NCI-H2107 treated with DMSO at 0.1 percent for 48 hours (cell line): Measurements from ENCODE around the gene C12orf76.
A peak's percentile ranks its signal among the peaks of the same experiment; 100 is the strongest.
"Not testable (repeated sequence)": the region's sequence is repeated elsewhere in the genome, so short reads cannot be mapped to it uniquely, and the experiment has no call there.

Experiments
- DNase-seq: peaks from one replicate; lab custom pipeline; 2025; ENCODE audit not compliant: unreplicated experiment; lab: John Stamatoyannopoulos, UW

C12orf76 gene

DNA sequence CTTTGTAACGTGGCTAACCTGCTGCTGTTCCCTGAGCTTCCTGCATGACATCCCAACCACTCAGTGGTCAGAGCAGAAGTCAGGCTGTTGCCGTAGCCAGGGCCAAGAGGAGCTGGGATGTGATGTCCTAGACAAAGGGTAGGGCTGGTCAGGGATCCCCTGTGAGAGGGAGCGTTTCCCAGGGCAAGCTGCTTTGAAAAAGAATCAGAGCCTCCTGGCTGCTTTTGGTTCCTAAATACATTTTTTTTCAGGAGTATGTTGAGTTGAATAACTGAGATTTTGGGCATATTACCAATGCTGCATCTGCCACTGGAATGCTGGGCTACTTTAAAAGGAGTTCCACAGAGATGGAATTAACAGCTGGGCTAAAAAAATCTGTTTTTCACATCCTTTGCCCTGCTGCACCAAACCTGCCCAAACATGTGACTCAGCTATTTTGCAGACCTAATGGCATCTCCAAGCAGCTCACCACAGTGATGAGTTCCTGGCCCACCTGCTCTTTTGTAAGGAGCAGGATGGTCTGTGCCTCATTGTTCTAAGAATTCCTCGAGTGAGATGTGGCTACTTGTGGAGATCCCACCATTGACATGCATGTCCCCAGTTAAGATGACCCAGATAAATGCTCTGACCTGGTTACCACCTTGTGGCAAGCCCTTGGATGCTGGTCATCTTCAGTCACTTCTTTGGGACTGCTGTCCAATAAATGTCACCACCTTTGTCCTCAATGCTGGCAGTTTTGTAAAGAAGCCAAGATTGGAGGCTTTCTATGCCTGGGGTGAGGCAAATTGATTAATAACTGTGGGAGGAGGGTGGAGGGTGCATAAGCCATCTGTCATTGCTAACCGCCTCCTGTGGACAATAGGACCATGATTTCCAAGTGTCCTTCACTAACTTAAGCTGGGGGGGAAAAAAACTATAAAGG, 25.0 kb downstream of the C12orf76 start:
- no peak for DNase-seq

DNA sequence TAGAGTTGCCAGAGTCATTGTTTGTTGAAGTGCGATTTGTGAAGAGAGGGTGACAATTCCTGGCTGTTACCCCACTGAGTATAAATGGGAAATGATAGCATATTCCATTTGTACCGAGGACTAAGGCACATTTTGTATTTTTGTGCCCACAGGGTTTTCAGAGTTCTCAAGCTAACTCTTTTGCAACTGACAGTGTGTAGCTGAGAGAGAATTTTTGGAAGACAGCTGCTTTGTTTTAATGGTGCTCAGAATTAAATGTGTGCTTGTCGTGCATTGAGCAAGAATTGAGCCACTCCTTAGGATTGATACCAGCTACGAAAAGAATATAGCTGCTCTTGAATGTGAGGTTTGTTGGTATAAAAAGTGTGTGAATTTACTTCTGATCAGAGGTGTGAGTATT, 27.4 kb downstream of the C12orf76 start:
- no peak for DNase-seq

DNA sequence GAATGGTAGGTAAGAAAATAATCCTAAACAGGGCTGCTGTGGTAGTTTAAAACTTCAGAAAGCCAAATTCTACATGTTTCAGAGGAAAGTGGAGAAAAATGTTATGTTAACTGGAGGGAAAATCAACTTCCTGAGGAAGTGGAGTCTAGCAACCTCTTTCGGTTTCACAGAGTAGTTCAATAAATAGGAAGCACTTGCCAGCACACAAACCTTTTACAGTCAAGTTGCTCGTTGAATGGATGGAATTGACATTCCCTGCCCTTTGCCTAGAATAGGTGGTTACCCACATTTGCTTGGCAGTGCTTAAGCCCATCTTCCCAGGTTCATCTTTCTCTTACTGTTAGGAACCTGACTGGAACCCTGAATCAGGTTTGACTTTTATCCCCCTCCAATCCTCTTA, 33.2 kb downstream of the C12orf76 start:
- no peak for DNase-seq

DNA sequence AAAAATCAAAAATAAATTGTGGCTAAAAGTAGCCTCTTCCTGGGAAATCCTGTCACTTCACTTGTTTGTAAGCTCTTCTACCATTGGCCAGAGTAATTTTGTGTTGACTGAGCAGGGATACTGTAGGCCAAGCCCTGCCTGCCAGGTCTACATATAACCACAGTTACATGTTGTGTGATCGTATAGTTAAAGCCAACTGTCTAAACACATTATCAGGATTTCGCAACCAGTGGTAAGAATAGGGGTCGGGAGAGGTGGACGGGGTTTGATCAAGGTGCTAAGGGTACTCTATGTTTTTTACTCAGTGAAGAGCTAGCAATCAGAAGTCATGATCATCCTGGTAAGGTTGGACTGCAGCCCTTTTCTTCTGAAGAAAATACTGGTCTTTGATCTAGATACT, 35.7 kb downstream of the C12orf76 start:
- no peak for DNase-seq

DNA sequence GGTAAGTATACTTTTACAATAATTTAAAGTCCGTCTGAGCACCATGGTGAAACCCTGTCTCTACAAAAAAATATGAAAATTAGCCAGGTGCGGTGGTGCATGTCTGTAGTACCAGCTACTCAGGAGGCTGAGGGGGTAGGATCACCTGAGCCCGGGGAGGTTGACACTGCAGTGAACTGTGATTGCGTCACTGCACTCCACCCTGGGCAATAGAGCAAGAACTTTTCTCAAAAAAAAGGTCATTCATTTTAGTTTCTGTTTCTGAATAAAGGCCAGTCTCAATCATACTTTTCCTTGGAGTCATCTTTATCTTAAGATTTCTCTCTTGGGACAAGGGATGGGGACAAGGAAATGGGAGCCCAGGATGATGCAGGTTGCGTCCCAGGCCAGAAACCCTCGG, 36.2 kb downstream of the C12orf76 start:
- DNase-seq: peak; percentile 8

DNA sequence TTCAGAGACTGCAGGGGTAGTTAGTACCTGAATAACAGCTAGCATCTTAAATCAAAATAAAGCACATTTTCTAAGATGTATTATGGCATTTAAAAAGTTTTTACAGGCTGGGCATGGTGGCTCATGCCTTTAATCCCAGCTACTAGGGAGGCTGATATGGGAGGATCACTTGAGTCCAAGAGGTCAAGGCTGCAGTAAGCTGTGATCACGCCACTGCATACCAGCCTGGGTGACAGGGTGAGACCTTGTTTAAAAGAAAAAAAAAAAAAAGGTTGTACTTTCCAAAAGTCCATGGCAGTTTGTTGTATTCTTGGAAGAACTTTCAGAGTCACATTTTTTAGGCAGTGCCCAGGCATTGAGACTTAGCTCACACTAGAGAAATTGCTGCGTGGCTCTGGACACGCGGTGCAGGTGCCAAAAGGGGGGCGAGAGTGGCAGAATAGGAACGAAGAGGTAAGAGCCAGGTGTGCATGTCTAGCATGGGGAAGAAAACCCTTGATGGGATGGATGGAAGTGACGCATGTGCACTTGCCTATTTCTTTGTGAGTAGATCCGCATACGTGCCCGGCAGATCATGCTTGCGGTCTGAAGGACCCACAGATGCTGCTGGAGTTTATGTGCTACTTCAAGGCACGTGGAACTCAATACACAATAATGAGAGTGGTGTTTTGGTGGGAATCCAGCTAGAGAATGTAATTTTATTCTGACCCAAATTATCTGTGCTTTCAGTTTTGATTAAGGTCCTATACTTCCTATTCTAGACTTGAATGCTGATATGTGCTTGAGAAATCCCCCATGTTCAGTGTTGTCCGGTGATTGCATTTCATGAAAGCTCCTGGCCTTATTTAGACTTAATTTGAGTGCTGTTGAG, 37.2 kb downstream of the C12orf76 start:
- peak; percentile 61 for DNase-seq

DNA sequence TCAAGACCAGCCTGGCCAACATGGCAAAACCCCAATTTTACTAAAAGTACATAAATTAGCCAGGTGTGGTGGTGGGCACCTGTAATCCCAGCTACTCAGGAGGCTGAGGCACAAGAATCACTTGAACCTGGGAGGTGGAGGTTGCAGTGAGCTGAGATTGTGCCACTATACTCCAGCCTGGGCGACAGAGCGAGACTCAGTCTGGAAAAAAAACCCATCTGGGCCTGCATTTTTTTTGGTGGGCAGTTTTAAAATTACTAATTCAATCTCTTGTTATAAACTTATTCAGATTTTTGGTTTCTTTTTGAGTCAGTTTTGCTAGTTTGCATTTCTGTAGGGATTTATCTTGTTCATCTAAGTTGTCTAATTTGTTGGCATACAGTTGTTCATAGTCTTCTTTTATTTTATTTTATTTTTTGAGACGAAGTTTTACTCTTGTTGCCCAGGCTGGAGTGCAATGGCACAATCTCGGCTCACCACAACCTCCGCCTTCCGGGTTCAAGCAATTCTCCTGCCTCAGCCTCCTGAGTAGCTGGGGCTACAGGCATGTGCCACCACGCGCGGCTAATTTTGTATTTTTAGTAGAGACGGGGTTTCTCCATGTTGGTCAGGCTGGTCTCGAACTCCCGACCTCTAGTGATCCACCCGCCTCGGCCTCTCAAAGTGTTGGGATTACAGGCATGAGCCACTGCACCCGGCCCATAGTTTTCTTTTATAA, 39.5 kb downstream of the C12orf76 start:
- not testable (repeated sequence) for DNase-seq

DNA sequence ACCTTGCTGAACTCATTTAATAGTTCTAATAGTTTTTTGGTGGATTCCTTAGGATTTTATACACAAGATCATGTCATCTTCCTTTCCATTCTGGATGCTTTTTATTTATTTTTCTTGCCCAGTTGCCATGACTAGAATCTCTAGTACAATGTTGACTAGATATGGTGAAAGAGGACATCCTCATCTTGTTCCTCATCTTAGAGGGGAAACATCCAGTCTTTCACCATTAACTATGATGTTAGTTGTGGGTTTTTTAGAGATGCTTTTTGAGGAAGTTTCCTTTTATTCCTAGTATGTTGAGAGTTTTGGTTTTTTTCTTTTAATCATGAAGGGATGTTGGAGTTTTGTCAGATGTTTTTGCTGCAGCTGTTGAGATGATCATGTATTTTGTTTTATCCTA, 40.4 kb downstream of the C12orf76 start:
- DNase-seq: no peak

DNA sequence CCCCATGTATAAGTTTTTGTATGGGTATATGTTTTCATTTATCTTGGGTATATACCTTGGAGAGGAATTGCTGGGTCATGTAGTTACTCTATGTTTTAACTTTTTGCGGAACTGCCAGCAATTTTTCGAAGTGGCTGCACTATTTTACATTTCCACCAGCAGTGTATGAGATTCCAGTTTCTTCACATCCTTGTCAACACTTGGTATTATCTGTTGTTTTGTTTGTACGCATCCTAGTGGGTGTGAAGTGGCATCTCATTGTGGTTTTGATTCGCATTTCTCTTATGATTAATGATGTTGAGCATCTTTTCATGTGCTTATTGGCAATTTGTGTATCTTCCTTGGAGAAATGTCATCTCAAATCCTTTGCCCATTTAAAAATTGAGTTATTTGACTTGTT, 42.2 kb downstream of the C12orf76 start:
- DNase-seq: no peak

DNA sequence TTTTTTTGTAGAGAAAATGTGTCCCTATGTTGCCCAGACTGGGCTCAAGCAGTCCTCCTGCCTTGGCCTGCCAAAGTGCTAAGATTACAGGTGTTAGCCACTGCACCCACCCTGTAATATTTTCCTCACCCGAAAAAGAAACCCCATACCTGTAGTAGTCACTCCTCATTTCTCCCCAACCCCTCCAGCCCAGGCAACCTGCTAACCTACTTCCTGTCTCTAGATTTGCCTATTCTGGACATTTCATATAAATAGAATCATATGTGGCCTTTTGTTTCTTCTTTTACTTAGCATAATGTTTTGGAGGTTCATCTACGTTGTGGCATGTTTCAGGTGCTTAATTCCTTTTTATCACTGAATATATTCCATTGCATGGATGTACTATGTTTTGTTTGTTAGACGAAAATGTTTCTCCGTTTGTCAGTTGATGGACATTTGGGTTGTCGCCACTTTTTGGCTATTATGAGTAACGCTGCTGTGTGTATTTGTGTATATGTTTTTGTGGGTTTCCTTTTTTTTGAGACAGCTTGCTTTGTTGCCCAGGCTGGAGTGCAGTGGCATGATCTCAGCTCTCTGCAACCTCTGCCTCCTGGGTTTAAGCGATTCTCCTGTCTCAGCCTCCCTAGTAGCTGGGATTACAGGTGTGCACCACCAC, 42.9 kb downstream of the C12orf76 start:
- no peak for DNase-seq

DNA sequence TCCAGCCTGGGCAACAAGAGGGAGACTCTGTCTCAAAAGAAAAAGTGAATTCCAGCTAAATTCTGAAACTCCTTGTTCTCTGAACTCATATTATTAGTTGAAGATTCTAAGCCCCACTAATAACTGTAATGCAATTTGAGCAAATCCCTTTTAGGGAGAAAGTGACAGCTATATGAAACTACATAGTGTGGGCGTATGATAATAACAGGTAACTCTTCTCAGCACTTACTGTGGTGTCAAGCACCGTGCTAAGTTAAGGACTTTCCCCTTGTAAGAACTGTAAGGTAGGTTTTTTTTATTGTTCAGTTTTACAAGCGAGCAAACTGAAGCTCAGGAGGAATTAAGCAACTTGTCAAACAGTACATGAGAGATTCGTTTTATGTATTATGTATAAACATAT, 43.7 kb downstream of the C12orf76 start:
- DNase-seq: no peak

DNA sequence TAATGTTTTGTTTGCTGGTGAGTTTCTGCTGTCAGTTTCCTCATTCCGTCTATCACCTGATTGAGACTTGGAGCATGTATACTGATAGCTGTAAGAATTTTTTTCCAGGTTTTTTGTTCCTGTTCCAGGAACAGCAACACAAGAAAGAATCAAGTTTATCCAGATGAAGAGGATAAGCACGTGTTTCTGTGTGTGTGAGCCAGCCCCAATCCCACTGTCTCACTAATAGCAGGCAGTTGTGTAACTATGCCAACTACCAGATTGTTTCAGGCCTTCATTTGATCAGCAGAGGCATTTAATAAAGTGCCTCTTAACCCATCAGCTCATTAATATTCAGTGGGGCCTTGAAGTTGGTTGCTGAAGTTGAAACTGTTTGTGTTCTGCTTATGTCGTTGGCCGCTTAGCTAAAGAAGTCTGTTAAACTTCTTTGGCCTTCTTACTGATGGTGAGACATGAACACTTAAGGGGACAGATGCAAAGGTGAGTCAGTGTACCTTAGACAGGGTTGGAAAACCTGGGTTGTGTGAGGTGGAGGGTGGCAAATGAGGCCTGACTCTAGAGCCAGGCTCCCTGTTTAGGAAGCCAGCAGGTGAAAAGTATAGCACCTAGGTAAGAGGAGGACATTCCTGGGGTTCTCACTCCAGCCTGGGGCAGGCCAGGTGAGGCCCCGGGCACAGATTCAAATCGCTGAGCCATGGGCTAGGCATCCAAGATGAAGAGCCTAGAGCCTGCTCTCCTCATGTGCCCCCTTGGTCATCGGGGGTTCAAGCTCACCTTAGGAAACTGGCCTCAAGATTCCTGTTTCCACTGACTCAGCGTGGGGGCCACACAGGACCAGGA, 45.4 kb downstream of the C12orf76 start:
- DNase-seq: no peak

DNA sequence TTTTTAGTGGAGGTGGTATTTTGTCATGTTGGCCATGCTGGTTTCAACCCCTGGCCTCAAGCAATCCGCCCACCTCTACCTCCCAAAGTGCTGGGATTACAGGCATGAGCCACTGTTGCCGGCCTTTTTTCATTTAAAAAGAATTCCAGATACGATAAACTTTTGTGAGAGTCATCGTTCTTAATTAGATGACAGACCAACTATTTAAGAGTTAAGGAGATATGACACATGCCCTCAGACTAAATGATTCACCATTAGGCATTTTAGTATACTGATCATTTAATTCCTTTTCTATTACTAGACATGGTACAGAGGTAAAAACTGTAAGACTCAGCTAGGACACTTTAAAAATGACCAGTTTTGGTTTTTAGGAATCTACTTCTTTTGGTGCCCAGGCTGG, 46.7 kb downstream of the C12orf76 start:
- no peak for DNase-seq

DNA sequence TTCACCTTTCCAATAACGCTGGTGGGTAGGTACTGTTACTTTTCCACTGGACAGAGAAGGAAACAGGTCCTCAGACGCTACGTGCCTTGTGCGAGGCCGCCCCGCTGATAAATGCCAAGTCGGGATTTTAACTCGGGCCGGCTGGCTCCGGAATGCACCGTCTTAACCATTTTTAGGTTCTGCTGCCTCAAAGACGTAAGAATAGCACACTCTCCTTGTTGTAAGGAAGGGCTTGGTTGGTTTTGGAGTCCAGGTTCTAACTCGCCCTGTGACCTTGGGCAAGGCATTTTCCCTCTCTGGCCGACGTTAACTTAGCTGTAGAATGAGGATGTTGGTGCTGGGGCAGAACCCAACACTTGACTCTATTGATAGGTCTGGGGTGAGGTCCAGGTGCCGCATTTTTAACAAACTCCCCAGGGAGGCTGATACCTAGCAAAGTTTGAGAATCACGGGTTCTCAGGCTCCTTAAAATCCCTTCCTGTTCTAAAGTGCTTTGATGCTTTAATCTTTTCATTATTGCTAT, 48.3 kb downstream of the C12orf76 start:
- DNase-seq: no peak

DNA sequence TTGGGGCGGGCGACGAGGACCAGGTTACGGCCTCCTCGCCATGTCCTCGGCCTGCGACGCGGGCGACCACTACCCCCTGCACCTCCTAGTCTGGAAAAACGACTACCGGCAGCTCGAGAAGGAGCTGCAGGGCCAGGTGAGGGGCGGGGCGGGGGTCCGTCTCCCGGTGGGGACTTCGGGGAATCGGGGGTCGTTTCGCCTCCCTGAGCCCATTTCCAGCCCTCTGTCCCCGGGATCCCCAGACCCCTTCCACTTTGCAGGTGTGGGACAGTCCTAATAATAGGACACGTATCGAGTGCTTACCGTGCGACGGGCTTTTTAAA, 48.7 kb downstream of the C12orf76 start:
- DNase-seq: no peak

DNA sequence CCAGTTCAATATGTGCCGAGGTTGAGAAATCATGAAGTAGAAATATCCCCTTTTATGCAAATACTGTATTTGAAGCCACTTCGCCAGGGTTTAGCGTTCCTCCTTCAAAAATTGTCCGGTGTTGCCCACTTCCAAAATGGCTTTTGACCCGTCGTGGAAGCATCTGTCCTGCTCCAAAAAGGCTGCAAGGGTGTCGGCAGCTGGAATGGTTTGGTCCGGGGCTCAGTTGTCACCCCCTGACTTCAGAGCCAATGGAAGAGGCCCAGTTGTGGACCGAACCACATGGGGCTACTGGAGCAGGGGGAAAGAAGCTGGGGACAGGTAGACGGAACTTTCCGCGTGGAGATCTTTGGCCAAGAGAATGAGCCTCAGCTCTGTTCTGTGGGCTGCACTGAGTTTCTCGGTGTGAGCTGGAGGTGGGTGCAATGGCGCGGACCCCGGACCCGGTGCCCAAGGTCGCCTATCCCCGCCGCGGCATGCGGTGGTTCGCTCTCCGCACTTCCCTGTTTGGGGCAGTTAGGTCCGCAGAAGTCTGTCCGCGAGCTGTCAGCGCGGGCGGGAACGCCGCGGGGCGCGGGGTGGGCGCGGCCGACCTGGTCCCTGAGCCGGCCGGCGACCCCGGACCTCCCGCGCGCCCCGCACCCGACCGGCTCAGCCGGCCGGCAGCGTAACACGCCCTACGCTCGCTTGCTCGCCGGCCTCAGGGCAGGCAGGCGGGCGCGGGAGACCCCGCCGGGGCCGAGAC, 49.2 kb downstream of the C12orf76 start, which contains the start of gene ANKRD13A:
Gene ANKRD13A (plus strand): TSS at position 527 of the 745 bp plus-strand sequence. CDS start 259 bp downstream, outside the sequence.
- DNase-seq: peak; percentile 81

DNA sequence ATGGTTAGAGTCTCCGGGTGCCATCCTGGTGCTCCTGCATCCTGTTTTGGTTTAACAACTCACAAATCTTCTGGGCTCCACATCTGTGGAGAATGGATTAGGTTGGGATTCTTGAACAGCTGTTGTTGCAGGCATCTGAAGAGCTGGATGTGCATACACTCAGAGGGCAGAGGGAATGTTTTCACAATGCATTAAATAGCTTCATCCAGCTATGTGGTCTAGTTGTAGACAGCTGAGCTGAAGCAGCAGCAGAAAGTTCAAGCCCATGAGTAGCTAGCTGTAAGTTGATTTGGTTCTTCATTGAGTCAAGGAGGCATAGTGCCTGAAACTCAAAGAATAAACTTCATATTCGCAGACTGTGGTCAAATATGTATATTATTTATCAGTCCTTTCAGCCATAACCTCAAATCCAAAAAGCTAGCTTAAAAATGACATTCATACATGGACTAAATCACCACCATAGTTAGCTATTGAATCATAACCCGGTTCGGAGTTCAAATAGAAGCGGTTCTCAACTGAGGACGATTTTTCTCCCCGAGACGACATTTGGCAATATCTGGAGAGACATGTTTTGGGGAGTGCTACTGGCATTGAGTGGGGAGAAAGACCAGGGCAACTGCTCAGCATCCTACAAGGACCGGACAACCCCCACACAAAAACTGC, 50.0 kb downstream of the C12orf76 start:
- no peak for DNase-seq

DNA sequence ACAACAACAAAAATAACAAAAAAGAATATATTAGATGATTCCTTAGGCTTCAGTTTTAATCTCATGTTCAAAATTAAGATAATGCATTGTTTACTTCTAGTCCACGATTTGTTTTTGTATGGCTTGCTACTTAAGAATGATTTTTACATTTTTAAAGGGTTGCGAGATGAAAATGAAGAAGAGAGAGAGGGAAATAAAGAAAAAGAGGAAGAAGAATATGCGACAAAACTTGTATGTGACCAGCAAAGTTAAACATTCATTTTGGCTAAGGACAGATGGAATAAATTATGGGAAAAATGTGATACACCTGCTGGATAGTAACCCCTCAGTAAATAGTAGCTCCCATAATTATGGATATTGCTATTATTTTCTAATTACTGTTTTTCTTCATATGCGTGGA, 50.9 kb downstream of the C12orf76 start:
- no peak for DNase-seq

DNA sequence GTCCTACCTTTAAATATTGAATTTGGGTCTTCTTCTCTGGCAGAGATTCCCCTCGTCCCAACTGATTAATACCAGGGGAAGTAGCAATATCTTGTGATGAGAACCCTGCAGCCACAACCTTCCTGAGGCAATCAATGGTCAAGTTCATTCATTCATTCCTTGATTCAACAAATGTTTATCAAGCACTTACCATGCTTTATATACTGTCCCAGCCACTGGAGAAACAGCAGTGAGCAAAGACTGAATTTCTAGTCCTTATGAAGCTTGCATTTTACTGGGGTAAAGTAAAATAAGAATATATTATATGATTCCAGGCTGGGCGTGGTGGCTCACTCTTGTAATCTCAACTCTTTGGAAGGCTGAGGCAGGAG, 51.9 kb downstream of the C12orf76 start:
- no peak for DNase-seq
